HEK293T (cell line): Measurements from ENCODE around the gene ANK3.

Source experiments
- BHLHE40 ChIP-seq: fragments of 450-650 bp; IDR thresholded peaks from 2 replicates; pipeline ENCODE4 v1.6.1; 2016; ENCODE audit warnings: mild to moderate bottlenecking, moderate library complexity, borderline replicate concordance
- FOXA1 ChIP-seq: fragments of 450-650 bp; IDR thresholded peaks from 2 replicates; pipeline ENCODE4 v1.6.1; 2016; ENCODE audit warnings: mild to moderate bottlenecking
- FOXM1 ChIP-seq: fragments of 450-650 bp; IDR thresholded peaks from 2 replicates; pipeline ENCODE4 v1.6.1; 2017; ENCODE audit warnings: mild to moderate bottlenecking, borderline replicate concordance
- SP1 ChIP-seq: fragments of 450-650 bp; IDR thresholded peaks from 2 replicates; pipeline ENCODE4 v1.6.1; 2017
- SUZ12 ChIP-seq: fragments of 450-650 bp; IDR thresholded peaks from 2 replicates; pipeline ENCODE4 v1.6.1; 2016; ENCODE audit warnings: mild to moderate bottlenecking
- ZNF384 ChIP-seq: fragments of 450-650 bp; IDR thresholded peaks from 2 replicates; pipeline ENCODE4 v1.6.1; 2016

DNA sequence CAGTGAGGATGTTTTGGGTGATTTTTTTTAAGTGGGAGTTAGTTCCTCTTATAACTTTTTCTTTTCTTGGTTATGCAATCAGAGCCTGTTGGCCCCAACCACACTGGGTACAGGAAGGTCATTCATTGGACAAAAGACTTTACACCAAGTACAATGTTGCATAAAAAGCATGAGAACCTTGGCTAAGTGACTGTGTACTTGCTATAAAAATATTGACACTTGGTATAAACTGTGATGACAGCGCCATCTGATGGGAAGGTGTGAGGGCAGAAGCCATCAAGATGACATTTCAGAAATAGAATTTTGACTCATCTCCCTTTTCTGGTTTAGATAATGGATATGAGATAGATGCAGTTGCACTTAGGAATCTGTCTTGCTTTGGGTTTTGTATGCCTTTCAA lies 357.0 kb downstream of the ANK3 start:
- TF ChIP-seq FOXM1 = no peak
- no peak for TF ChIP-seq FOXA1
- TF ChIP-seq SP1 = no peak
- TF ChIP-seq ZNF384 = no peak
- no peak for TF ChIP-seq SUZ12
- no peak for TF ChIP-seq BHLHE40
